ENCODE data around the gene SPEG. TPM values are rescaled to one million over a fixed set of nuclear protein-coding genes. Genes with fewer than 3 reads are reported as not detected.

SPEG gene
- total RNA-seq, 2 experiments from 2014 or later = 0.46 TPM; not detected in 1

DNA sequence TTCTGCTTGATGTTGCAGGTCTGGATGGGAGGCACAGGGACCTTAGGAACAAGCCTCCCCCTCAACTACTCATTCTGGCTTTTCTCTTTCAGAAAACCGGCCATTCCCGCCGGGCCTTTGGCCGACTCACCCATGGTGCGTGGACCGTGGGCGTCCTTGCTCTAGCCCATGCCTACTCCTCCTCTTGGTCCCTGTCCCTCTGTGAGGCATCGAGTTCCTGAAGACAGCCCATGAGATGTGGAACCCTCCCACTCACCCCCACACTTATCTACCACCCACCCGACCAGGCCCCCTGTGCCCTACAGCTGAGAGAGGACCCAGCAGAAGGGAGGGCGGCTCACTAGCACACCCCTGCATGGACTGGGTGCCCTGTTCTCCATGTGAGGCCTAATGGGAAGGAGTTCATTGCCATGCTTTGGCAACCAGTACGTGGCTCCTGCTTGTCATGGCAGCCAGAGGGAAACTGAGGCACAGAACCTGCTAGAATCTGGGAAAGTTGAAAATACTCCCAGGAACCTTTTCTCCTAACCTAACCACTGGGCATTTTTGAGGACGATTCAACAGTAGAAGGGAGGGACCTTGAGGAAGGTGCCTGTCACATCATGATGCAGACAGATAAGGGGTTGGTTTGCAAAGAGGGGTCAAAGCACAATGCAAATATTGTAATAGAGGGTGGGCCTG is 8.5 kb downstream of the SPEG start:
- no peak for DNase-seq (ENCODE audit: low spot score)
- no peak overlapping the region for H3K27ac ChIP-seq (ENCODE audit: low read depth, low read length, poor library complexity, severe bottlenecking)
- no peak overlapping the region for H2AFZ ChIP-seq (ENCODE audit: low read length)
- H3K79me2 ChIP-seq (ENCODE audit: insufficient read depth, low read depth, low read length) = no peaks in the 10 kb centered on the region
- ChIA-PET POLR2A (no interaction called here), CTCF (ENCODE audit: unreplicated experiment) (no interaction called here)
- no peaks in the 10 kb centered on the region for H3K36me3 ChIP-seq (ENCODE audit: insufficient read depth, low read length)
- H4K20me1 ChIP-seq (ENCODE audit: insufficient read depth, low read length) = no peaks in the 10 kb centered on the region
- no peak overlapping the region for H3K4me3 ChIP-seq (ENCODE audit: low read depth, low read length, poor library complexity, severe bottlenecking)
- H3K9me2 ChIP-seq (ENCODE audit: insufficient read depth, low read length) = no peaks in the 10 kb centered on the region
- BruUV-seq (replicated peaks) = no TSS peak
- H3K4me2 ChIP-seq (ENCODE audit: low read length) = no peak overlapping the region
- intact Hi-C loops (cut with micrococcal nuclease; ENCODE audit: unreplicated experiment) = no loop called here
- H3K4me1 ChIP-seq (ENCODE audit: insufficient read depth, low read length, poor library complexity, severe bottlenecking) = peaks cover 10% of the 10 kb centered on the region
- TF ChIP-seq, protein P1, sequence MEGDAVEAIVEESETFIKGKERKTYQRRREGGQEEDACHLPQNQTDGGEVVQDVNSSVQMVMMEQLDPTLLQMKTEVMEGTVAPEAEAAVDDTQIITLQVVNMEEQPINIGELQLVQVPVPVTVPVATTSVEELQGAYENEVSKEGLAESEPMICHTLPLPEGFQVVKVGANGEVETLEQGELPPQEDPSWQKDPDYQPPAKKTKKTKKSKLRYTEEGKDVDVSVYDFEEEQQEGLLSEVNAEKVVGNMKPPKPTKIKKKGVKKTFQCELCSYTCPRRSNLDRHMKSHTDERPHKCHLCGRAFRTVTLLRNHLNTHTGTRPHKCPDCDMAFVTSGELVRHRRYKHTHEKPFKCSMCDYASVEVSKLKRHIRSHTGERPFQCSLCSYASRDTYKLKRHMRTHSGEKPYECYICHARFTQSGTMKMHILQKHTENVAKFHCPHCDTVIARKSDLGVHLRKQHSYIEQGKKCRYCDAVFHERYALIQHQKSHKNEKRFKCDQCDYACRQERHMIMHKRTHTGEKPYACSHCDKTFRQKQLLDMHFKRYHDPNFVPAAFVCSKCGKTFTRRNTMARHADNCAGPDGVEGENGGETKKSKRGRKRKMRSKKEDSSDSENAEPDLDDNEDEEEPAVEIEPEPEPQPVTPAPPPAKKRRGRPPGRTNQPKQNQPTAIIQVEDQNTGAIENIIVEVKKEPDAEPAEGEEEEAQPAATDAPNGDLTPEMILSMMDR (conservative IDR thresholded peaks at IDR 0.05; ENCODE audit: low read length) = no peak
- TF ChIP-seq EZH2phosphoT487 (IDR thresholded peaks at IDR 0.05; ENCODE audit: borderline replicate concordance, low read depth, low read length) = no peak
- H3K9me3 ChIP-seq (ENCODE audit: low read length) = no peaks in the 10 kb centered on the region

DNA sequence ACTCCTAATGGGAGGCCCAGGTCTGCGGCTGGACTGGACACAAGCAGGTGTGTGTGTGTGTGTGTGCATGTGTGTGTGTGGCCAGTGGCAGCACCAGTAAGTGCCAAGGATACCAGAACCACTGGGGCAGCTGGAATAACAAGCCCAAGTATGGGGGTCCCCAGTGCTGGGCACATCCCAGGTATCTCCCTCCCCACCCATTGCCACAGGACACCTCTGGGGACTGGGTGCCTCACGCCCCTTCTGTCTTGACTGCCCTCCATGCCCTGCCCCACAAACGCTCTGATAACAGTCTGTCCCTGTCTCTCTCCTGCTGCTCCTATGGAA is 9.0 kb downstream of the SPEG start:
- Histone ChIP-seq H3K27ac (ENCODE audit: low read depth, low read length, poor library complexity, severe bottlenecking) (no peak overlapping the region), H4K20me1 (ENCODE audit: insufficient read depth, low read length) (no peaks in the 10 kb centered on the region), H3K4me2 (ENCODE audit: low read length) (no peak overlapping the region), H3K9me3 (ENCODE audit: low read length) (no peaks in the 10 kb centered on the region), H2AFZ (ENCODE audit: low read length) (no peak overlapping the region), H3K79me2 (ENCODE audit: insufficient read depth, low read depth, low read length) (no peaks in the 10 kb centered on the region), H3K4me3 (ENCODE audit: low read depth, low read length, poor library complexity, severe bottlenecking) (no peak overlapping the region), H3K36me3 (ENCODE audit: insufficient read depth, low read length) (no peaks in the 10 kb centered on the region), H3K4me1 (ENCODE audit: insufficient read depth, low read length, poor library complexity, severe bottlenecking) (peaks cover 10% of the 10 kb centered on the region), H3K9me2 (ENCODE audit: insufficient read depth, low read length) (no peaks in the 10 kb centered on the region)
- CTCF ChIA-PET (ENCODE audit: unreplicated experiment) = no interaction called here
- no peak for DNase-seq (ENCODE audit: low spot score)
- POLR2A ChIA-PET = no interaction called here
- intact Hi-C loops (cut with micrococcal nuclease; ENCODE audit: unreplicated experiment) = no loop called here
- TF ChIP-seq, protein P1 (conservative IDR thresholded peaks at IDR 0.05; ENCODE audit: low read length) = no peak
- TF ChIP-seq EZH2phosphoT487 (IDR thresholded peaks at IDR 0.05; ENCODE audit: borderline replicate concordance, low read depth, low read length) = no peak
- no TSS peak for BruUV-seq (replicated peaks)

DNA sequence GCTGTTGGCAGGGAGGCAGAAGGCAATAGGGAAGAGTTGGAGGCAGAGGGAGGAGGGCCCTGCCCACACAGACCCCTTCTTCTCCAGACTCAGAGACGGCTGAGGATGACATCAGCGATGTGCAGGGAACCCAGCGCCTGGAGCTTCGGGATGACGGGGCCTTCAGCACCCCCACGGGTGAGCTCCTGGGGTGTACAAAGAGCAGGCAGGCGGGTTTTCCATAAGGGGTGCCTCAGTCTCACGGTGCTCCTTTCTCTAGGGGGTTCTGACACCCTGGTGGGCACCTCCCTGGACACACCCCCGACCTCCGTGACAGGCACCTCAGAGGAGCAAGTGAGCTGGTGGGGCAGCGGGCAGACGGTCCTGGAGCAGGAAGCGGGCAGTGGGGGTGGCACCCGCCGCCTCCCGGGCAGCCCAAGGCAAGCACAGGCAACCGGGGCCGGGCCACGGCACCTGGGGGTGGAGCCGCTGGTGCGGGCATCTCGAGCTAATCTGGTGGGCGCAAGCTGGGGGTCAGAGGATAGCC is 10.0 kb downstream of the SPEG start:
- H3K4me1 ChIP-seq (ENCODE audit: insufficient read depth, low read length, poor library complexity, severe bottlenecking) = peaks cover 10% of the 10 kb centered on the region
- H3K4me2 ChIP-seq (ENCODE audit: low read length) = no peak overlapping the region
- ChIA-PET CTCF (ENCODE audit: unreplicated experiment) (no interaction called here), POLR2A (no interaction called here)
- no peak overlapping the region for H3K27ac ChIP-seq (ENCODE audit: low read depth, low read length, poor library complexity, severe bottlenecking)
- intact Hi-C loops (cut with micrococcal nuclease; ENCODE audit: unreplicated experiment) = no loop called here
- no peak for DNase-seq (ENCODE audit: low spot score)
- no peaks in the 10 kb centered on the region for H3K9me2 ChIP-seq (ENCODE audit: insufficient read depth, low read length)
- H3K9me3 ChIP-seq (ENCODE audit: low read length) = no peaks in the 10 kb centered on the region
- no peak for TF ChIP-seq EZH2phosphoT487 (IDR thresholded peaks at IDR 0.05; ENCODE audit: borderline replicate concordance, low read depth, low read length)
- TF ChIP-seq, protein P1 (conservative IDR thresholded peaks at IDR 0.05; ENCODE audit: low read length) = no peak
- no peak overlapping the region for H2AFZ ChIP-seq (ENCODE audit: low read length)
- no TSS peak for BruUV-seq (replicated peaks)
- H3K36me3 ChIP-seq (ENCODE audit: insufficient read depth, low read length) = no peaks in the 10 kb centered on the region
- H3K4me3 ChIP-seq (ENCODE audit: low read depth, low read length, poor library complexity, severe bottlenecking) = no peak overlapping the region
- H4K20me1 ChIP-seq (ENCODE audit: insufficient read depth, low read length) = no peaks in the 10 kb centered on the region
- H3K79me2 ChIP-seq (ENCODE audit: insufficient read depth, low read depth, low read length) = no peaks in the 10 kb centered on the region
